ENCODE results near the gene RAB13.

The RAB13 gene

GRCh38 chr1:153958961-153959260 lies 27.2 kb downstream of the RAB13 start:
- Histone ChIP-seq H3K9ac (ENCODE audit: low read length) (no peak overlapping the region), H3K4me2 (ENCODE audit: low read depth, low read length) (peak overlapping the region; percentile 67), H3K27ac (ENCODE audit: low read length) (no peak overlapping the region), H3K4me1 (ENCODE audit: low read length) (peaks cover 31% of the 10 kb centered on the region), H3K36me3 (replicated peaks; ENCODE audit: insufficient read depth, low read length) (no peaks in the 10 kb centered on the region), H3K27me3 (replicated peaks; ENCODE audit: insufficient read depth, low read length) (no peaks in the 10 kb centered on the region), H4K20me1 (ENCODE audit: insufficient read depth, low read length) (no peaks in the 10 kb centered on the region), H2AFZ (ENCODE audit: low read length) (peak overlapping the region; percentile 13), H3K4me3 (ENCODE audit: low read length) (peak overlapping the region; percentile 31; the same call in 1 of the 2 replicates), H3K79me2 (ENCODE audit: low read length) (peaks cover 64% of the 10 kb centered on the region), H3K9me2 (replicated peaks; ENCODE audit: insufficient read depth, low read length) (no peaks in the 10 kb centered on the region), H3K9me3 (replicated peaks; ENCODE audit: insufficient read depth, low read length) (no peaks in the 10 kb centered on the region), H3F3A (ENCODE audit: insufficient read depth, low read length) (peaks cover 6% of the 10 kb centered on the region; the same call in 1 of the 2 replicates)
- TF ChIP-seq CTCF (IDR thresholded peaks at IDR 0.05; ENCODE audit: low read length) (no peak), EZH2 (optimal IDR thresholded peaks at IDR 0.05; ENCODE audit: low read depth, low read length) (no peak), EZH2phosphoT487 (IDR thresholded peaks at IDR 0.05; ENCODE audit: low read length) (no peak)
- DNase-seq: no peak

- no peaks in the 10 kb centered on the region for H3K27me3 ChIP-seq (replicated peaks; ENCODE audit: insufficient read depth, low read length)
- H3K9me2 ChIP-seq (replicated peaks; ENCODE audit: insufficient read depth, low read length): no peaks in the 10 kb centered on the region
- TF ChIP-seq CTCF (IDR thresholded peaks at IDR 0.05; ENCODE audit: low read length) (peak; percentile 14; the same call in 1 of the 2 replicates), EZH2 (optimal IDR thresholded peaks at IDR 0.05; ENCODE audit: low read depth, low read length) (no peak), EZH2phosphoT487 (IDR thresholded peaks at IDR 0.05; ENCODE audit: low read length) (no peak)
- peaks cover 70% of the 10 kb centered on the region for H3K79me2 ChIP-seq (ENCODE audit: low read length)
- peak within 1 kb of the TSS; percentile 67 for H3K4me2 ChIP-seq (ENCODE audit: low read depth, low read length)
- no peaks in the 10 kb centered on the region for H3K9me3 ChIP-seq (replicated peaks; ENCODE audit: insufficient read depth, low read length)
- peak within 1 kb of the TSS; percentile 90 for H3K4me3 ChIP-seq (ENCODE audit: low read length)
- no peaks in the 10 kb centered on the region for H3K36me3 ChIP-seq (replicated peaks; ENCODE audit: insufficient read depth, low read length)
- H2AFZ ChIP-seq (ENCODE audit: low read length): peak within 1 kb of the TSS; percentile 83
- peaks cover 6% of the 10 kb centered on the region; the same call in 1 of the 2 replicates for H3F3A ChIP-seq (ENCODE audit: insufficient read depth, low read length)
- H3K9ac ChIP-seq (ENCODE audit: low read length): peak within 1 kb of the TSS; percentile 80
- no peaks in the 10 kb centered on the region for H4K20me1 ChIP-seq (ENCODE audit: insufficient read depth, low read length)
- peak; percentile 100 for DNase-seq
- peak within 1 kb of the TSS; percentile 52; the same call in 1 of the 2 replicates for H3K27ac ChIP-seq (ENCODE audit: low read length)
- H3K4me1 ChIP-seq (ENCODE audit: low read length): peaks cover 31% of the 10 kb centered on the region
Measured at GRCh38 chr1:153958111-153958960, 27.8 kb downstream of the RAB13 start, which contains the start of gene CRTC2. Gene CRTC2, minus strand, starts transcription at chr1:153958612. Its CDS starts 115 bp downstream, at chr1:153958497.

GRCh38 chr1:153957744-153958110 lies 28.4 kb downstream of the RAB13 start:
- Histone ChIP-seq H3K4me3 (ENCODE audit: low read length) (peak overlapping the region; percentile 90), H4K20me1 (ENCODE audit: insufficient read depth, low read length) (no peaks in the 10 kb centered on the region), H3K9ac (ENCODE audit: low read length) (peak overlapping the region; percentile 80), H3F3A (ENCODE audit: insufficient read depth, low read length) (peaks cover 6% of the 10 kb centered on the region; the same call in 1 of the 2 replicates), H3K4me1 (ENCODE audit: low read length) (peaks cover 30% of the 10 kb centered on the region), H2AFZ (ENCODE audit: low read length) (peak overlapping the region; percentile 83), H3K27ac (ENCODE audit: low read length) (peak overlapping the region; percentile 52; the same call in 1 of the 2 replicates), H3K4me2 (ENCODE audit: low read depth, low read length) (peak overlapping the region; percentile 67), H3K79me2 (ENCODE audit: low read length) (peaks cover 68% of the 10 kb centered on the region), H3K27me3 (replicated peaks; ENCODE audit: insufficient read depth, low read length) (no peaks in the 10 kb centered on the region), H3K9me3 (replicated peaks; ENCODE audit: insufficient read depth, low read length) (no peaks in the 10 kb centered on the region), H3K9me2 (replicated peaks; ENCODE audit: insufficient read depth, low read length) (no peaks in the 10 kb centered on the region), H3K36me3 (replicated peaks; ENCODE audit: insufficient read depth, low read length) (no peaks in the 10 kb centered on the region)
- peak; percentile 55 for DNase-seq
- TF ChIP-seq EZH2 (optimal IDR thresholded peaks at IDR 0.05; ENCODE audit: low read depth, low read length) (no peak), EZH2phosphoT487 (IDR thresholded peaks at IDR 0.05; ENCODE audit: low read length) (no peak), CTCF (IDR thresholded peaks at IDR 0.05; ENCODE audit: low read length) (no peak)
